ENCODE data around the gene LMTK2.

The LMTK2 gene

DNA sequence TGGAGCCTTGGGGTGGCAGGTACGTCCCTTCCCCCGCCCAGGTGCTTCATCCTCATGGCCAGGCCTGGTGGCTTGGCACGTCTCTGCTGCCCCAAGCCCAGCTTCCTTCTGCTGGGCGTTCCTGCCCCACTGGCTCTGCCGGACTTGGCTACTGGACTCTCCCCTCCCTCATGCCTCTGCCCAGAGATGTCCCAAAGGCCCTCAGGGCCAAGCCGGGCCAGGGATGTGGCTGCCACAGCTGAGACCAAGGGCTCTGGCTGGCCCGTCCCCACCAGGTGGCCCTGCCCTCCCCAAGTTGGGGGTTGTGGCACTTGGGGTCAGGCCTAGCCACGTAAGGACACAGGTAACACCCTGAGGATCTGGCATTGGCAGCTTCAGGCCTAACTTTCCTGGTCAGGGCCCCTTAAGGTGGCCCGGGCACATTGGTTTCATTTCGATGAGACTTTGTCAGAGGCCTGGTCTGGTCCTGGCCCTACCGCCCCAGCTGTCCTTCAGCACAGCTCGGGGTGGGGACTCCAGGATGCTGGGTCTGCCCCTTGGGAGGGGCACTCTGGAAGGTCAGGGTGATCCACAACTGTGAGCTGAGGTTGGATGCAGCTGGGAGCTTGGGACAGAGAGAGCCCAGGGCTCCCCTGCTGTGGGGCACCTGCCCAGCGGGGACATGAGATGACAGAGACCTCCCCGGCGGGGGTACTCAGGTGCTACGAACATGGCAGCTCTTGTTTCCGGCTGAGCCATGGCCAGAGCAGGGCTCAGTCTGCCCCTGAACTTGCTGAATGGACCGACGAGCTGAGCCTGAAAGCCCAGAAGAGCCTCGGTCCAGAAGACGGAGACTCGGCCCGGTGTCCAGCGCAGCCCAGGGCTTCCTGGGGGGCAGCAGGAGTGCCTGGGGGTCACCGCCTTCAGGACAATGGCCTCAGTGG is 107.5 kb downstream of the LMTK2 start:
- TF ChIP-seq TAF1 (IDR thresholded peaks at IDR 0.05; ENCODE audit: borderline replicate concordance, insufficient read depth, low read length) (no peak), FOXP2 (optimal IDR thresholded peaks at IDR 0.05; ENCODE audit: borderline replicate concordance, extremely low read depth, extremely low read length, insufficient read depth) (no peak), SIN3A (IDR thresholded peaks at IDR 0.05; ENCODE audit: borderline replicate concordance, insufficient read depth, low read length) (no peak), POLR2AphosphoS5 (IDR thresholded peaks at IDR 0.05; ENCODE audit: low read depth, low read length) (no peak)
- TF ChIP-seq, protein P1, sequence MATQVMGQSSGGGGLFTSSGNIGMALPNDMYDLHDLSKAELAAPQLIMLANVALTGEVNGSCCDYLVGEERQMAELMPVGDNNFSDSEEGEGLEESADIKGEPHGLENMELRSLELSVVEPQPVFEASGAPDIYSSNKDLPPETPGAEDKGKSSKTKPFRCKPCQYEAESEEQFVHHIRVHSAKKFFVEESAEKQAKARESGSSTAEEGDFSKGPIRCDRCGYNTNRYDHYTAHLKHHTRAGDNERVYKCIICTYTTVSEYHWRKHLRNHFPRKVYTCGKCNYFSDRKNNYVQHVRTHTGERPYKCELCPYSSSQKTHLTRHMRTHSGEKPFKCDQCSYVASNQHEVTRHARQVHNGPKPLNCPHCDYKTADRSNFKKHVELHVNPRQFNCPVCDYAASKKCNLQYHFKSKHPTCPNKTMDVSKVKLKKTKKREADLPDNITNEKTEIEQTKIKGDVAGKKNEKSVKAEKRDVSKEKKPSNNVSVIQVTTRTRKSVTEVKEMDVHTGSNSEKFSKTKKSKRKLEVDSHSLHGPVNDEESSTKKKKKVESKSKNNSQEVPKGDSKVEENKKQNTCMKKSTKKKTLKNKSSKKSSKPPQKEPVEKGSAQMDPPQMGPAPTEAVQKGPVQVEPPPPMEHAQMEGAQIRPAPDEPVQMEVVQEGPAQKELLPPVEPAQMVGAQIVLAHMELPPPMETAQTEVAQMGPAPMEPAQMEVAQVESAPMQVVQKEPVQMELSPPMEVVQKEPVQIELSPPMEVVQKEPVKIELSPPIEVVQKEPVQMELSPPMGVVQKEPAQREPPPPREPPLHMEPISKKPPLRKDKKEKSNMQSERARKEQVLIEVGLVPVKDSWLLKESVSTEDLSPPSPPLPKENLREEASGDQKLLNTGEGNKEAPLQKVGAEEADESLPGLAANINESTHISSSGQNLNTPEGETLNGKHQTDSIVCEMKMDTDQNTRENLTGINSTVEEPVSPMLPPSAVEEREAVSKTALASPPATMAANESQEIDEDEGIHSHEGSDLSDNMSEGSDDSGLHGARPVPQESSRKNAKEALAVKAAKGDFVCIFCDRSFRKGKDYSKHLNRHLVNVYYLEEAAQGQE (IDR thresholded peaks at IDR 0.05; ENCODE audit: insufficient read depth in 1 of 2, low read depth in 2 of 2, low read length in 2 of 2), result no peak

DNA sequence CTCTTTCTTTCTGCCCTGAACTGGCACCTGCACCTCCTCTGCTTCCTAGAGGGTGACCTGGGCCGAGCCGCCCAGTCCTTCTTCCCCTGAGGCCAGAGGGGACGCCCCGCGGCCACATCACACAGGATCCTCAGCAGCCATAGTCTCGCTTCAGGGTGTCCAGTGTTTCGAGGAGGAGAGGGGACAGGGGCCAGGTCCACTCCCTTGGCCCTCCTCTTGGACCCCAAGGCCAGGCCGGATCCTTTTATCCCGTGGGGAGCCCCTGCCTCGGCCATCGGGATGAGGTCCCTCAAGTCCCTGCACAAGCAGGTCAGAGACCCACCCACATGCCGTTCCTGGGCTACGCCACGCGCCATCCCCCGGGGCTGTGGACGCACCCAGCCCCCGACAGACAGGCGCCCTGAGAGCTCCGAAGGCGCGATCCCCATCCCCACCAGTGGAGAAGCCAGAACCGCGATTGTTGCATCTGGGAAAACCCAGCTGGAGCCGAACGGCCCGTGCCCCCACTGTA is 108.2 kb downstream of the LMTK2 start:
- TF ChIP-seq TAF1 (IDR thresholded peaks at IDR 0.05; ENCODE audit: borderline replicate concordance, insufficient read depth, low read length), result no peak
- TF ChIP-seq FOXP2 (optimal IDR thresholded peaks at IDR 0.05; ENCODE audit: borderline replicate concordance, extremely low read depth, extremely low read length, insufficient read depth), result no peak
- no peak for TF ChIP-seq SIN3A (IDR thresholded peaks at IDR 0.05; ENCODE audit: borderline replicate concordance, insufficient read depth, low read length)
- TF ChIP-seq POLR2AphosphoS5 (IDR thresholded peaks at IDR 0.05; ENCODE audit: low read depth, low read length), result no peak
- TF ChIP-seq, protein P1 (IDR thresholded peaks at IDR 0.05; ENCODE audit: insufficient read depth in 1 of 2, low read depth in 2 of 2, low read length in 2 of 2), result no peak

DNA sequence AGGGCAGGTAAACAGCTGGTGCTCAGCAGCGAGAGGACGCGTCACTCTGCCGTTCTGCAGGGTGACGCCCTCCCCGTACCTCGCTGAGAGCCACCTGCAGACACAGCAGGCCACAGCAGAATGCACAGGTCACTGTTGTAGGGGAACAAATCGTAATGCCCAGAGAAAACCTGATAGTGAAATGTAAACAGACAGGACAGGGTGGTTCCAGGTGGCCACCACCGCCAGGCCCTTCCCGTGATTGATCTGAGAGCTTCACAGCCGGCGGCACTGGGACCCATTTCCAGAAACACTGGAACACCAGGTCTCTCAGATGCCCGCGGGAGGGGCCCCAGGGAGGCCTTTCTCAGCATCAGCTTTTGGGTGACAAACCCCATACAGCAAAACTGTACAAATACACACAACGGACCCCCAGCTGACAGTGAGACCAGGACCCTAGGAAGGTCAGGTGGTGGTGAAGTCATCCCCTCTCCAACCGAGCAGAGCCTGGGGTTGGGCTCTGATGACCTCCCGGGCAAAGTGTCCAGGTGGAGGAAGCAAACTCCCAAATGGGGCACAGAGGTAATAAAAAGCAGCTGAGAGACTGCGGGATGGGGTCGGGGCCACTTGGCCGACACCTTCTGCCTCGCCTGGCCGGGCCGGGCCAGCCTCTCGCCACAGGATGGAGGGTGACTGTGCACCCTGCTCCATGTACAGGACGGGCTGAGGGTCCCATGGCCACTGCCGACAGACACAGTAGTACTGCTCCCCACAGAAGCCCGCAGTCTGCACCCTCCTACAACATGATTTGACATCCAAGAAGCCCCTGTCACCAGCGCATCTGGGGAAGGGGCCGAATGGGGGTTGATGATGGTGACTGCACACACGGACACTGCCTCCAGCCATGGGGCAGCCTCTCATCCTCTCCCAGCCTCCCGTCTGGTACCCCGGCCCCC is 109.2 kb downstream of the LMTK2 start:
- TF ChIP-seq TAF1 (IDR thresholded peaks at IDR 0.05; ENCODE audit: borderline replicate concordance, insufficient read depth, low read length), result no peak

DNA sequence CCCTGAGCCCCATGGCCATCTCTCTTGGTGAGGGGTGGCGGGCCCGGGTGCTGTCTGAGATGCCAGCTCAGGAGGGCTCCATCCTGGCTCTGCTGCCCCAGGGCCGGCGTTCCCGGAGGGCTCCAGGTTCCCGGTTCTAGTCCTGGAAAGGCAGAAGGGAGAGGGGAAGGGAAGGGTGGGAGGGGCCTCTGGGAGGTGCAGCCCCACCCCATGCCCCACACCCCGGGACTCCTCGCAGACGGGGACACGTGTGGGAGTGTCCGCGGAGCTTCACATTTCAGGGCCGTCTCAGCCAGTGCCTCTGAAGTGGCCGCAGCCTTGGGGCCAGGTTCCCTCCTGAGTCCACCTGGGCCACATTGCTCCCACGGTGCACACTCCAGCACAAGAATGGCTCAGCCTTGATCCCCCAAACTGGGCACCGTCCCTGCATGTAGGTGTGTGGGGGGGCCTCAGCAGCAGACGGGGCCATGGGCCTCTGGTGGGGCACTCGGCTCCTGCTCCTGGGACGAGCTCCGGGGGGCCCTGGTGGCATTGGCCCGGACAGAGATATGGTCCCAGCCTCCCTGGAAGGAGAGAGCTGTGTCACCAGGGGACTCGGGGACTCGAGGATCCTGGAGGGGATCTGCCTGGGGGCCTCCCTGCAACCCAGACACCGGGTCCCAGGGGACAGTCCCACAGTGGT is 110.4 kb downstream of the LMTK2 start:
- TF ChIP-seq TAF1 (IDR thresholded peaks at IDR 0.05; ENCODE audit: borderline replicate concordance, insufficient read depth, low read length), result no peak
- TF ChIP-seq SIN3A (IDR thresholded peaks at IDR 0.05; ENCODE audit: borderline replicate concordance, insufficient read depth, low read length), result no peak
- no peak for TF ChIP-seq POLR2AphosphoS5 (IDR thresholded peaks at IDR 0.05; ENCODE audit: low read depth, low read length)
- TF ChIP-seq, protein P1 (IDR thresholded peaks at IDR 0.05; ENCODE audit: insufficient read depth in 1 of 2, low read depth in 2 of 2, low read length in 2 of 2), result no peak
- TF ChIP-seq FOXP2 (optimal IDR thresholded peaks at IDR 0.05; ENCODE audit: borderline replicate concordance, extremely low read depth, extremely low read length, insufficient read depth), result no peak
